Gastrocnemius medialis (tissue), 4 donors: ENCODE data around the gene PRUNE2. TPM values are rescaled to one million over a fixed set of nuclear protein-coding genes. Genes with fewer than 3 reads are reported as not detected.

Experiments used
- ATAC-seq, 2 donors: fragments of 150-250 bp; one replicate each; pipeline ENCODE4 v1.9.1; 2016
- DNase-seq, 2 donors: peaks; one replicate each; pipeline ENCODE4 v3.0.0-alpha.2; 2019
- H3K27ac ChIP-seq, 4 donors: fragments of 200-600 bp; sonication (generic); 1 replicate in 1 of 4; 2 replicates in 3 of 4; pipeline ENCODE4 v1.5.1; 2016 to 2018; ENCODE audit warnings: mild to moderate bottlenecking in 2 of 4, moderate library complexity in 1 of 4
- H3K27me3 ChIP-seq, 3 donors: fragments of 200-600 bp; sonication (generic) in 2 of 3; 1 replicate in 1 of 3; 2 replicates in 2 of 3; pipeline versions ENCODE4 v1.5.1 to v1.6.0; 2016 to 2019; ENCODE audit warnings: mild to moderate bottlenecking in 1 of 3, moderate library complexity in 1 of 3
- H3K36me3 ChIP-seq, 2 donors: fragments of 200-600 bp; sonication (generic) in 1 of 2; one replicate each; pipeline ENCODE4 v1.5.1; 2017 to 2018
- H3K4me1 ChIP-seq, 2 donors: fragments of 200-600 bp; sonication (generic) in 1 of 2; one replicate each; pipeline ENCODE4 v1.5.1; 2016 to 2017; ENCODE audit warnings: mild to moderate bottlenecking in 2 of 2
- H3K4me3 ChIP-seq, 4 donors: fragments of 200-600 bp; sonication (generic) in 3 of 4; 1 replicate in 1 of 4; 2 replicates in 3 of 4; pipeline ENCODE4 v1.5.1; 2016 to 2019; ENCODE audit warnings: mild to moderate bottlenecking in 2 of 4
- H3K9me3 ChIP-seq, 3 donors: fragments of 200-600 bp; sonication (generic) in 2 of 3; 1 replicate in 1 of 3; 2 replicates in 2 of 3; pipeline ENCODE4 v1.5.1; 2016 to 2019
- CTCF ChIP-seq, 5 experiments: fragments of 450-650 bp in 3 of 5; fragments of 200-600 bp in 2 of 5; sonication (generic) in 2 of 5; IDR thresholded peaks in 4 of 5; conservative IDR thresholded peaks in 1 of 5; 1 replicate in 4 of 5; 2 replicates in 1 of 5; pipeline ENCODE4 v1.5.1; 2016 to 2019; ENCODE audit warnings: antibody characterized with exemption in 5 of 5, mild to moderate bottlenecking in 3 of 5, moderate library complexity in 3 of 5
- POLR2A ChIP-seq, 2 donors: fragments of 450-650 bp; IDR thresholded peaks; one replicate each; pipeline ENCODE4 v1.6.1; 2017; ENCODE audit warnings: antibody characterized with exemption in 2 of 2, mild to moderate bottlenecking in 2 of 2, moderate library complexity in 2 of 2
- in situ Hi-C, 4 donors: fragments of 200-750 bp; cut with MboI; loops; one replicate each; pipeline versions ENCODE4 v1.15.0 to v1.8.0; 2017; ENCODE audit warnings: low sequenced_read_pairs in 4 of 4
- intact Hi-C: fragments of 100-400 bp; cut with DNase I; formaldehyde crosslinking; loops from one replicate; pipeline ENCODE4 v1.15.1; 2023; ENCODE audit warnings: low total_unique reads
- total RNA-seq, 4 donors: library from RNA; depleted of rRNA; stranded (reverse); fragments of >200 nt; gene quantifications; one replicate each; pipeline versions ENCODE4 v1.1.0 to v1.2.3, GENCODE V29; 2016

Gene PRUNE2
- total RNA-seq, 4 donors from 2014 or later, result 1.6 to 43.5 (median 11.0) TPM

GRCh38 chr9:76828447-76828846 is 77.5 kb downstream of the PRUNE2 start:
- H3K27me3 ChIP-seq, result no peaks in the 10 kb centered on the region
- no peak for ATAC-seq
- H3K4me3 ChIP-seq, result no peak overlapping the region
- H3K36me3 ChIP-seq, result no peaks in the 10 kb centered on the region
- intact Hi-C loops, result no loop called here
- H3K9me3 ChIP-seq, result no peaks in the 10 kb centered on the region
- in situ Hi-C loops, result no loop called here
- TF ChIP-seq CTCF (IDR thresholded peaks at IDR 0.05 in 4 of 5, conservative IDR thresholded peaks at IDR 0.05 in 1 of 5) (no peak), POLR2A (IDR thresholded peaks at IDR 0.05) (no peak)
- H3K27ac ChIP-seq, result no peak overlapping the region
- DNase-seq, result no peak
- H3K4me1 ChIP-seq, result no peaks in the 10 kb centered on the region

- TF ChIP-seq CTCF (IDR thresholded peaks at IDR 0.05 in 4 of 5, conservative IDR thresholded peaks at IDR 0.05 in 1 of 5) (no peak), POLR2A (IDR thresholded peaks at IDR 0.05) (no peak)
- intact Hi-C loops (no loop called here), in situ Hi-C loops (no loop called here)
- ATAC-seq (no peak), DNase-seq (no peak)
- no peak overlapping the region for H3K4me3 ChIP-seq
- H3K4me1 ChIP-seq, result no peaks in the 10 kb centered on the region
- H3K27ac ChIP-seq, result no peak overlapping the region
- H3K36me3 ChIP-seq, result no peaks in the 10 kb centered on the region
- H3K9me3 ChIP-seq, result no peaks in the 10 kb centered on the region
- no peaks in the 10 kb centered on the region for H3K27me3 ChIP-seq
Measured at GRCh38 chr9:76827296-76828080, 78.4 kb downstream of the PRUNE2 start.

GRCh38 chr9:76820431-76820830 is 85.5 kb downstream of the PRUNE2 start:
- Histone ChIP-seq H3K27me3 (no peaks in the 10 kb centered on the region), H3K9me3 (no peaks in the 10 kb centered on the region), H3K4me1 (no peaks in the 10 kb centered on the region), H3K36me3 (no peaks in the 10 kb centered on the region), H3K4me3 (no peak overlapping the region), H3K27ac (no peak overlapping the region)
- in situ Hi-C loops (loop anchor here in 3 of 4 donors (25.0 kb wide), 2 partner anchors 167 to 317 kb away; no protein-coding TSS in a partner anchor), intact Hi-C loops (no loop called here)
- ATAC-seq, result no peak
- TF ChIP-seq CTCF (IDR thresholded peaks at IDR 0.05 in 4 of 5, conservative IDR thresholded peaks at IDR 0.05 in 1 of 5), result no peak
- no peak for TF ChIP-seq POLR2A (IDR thresholded peaks at IDR 0.05)
- no peak for DNase-seq

GRCh38 chr9:76818271-76818670 is 87.6 kb downstream of the PRUNE2 start:
- Histone ChIP-seq H3K27me3 (no peaks in the 10 kb centered on the region), H3K4me3 (no peak overlapping the region), H3K4me1 (no peaks in the 10 kb centered on the region), H3K27ac (peak overlapping the region in 3 of 4 donors; percentile 9 to 56 (median 33)), H3K9me3 (no peaks in the 10 kb centered on the region), H3K36me3 (no peaks in the 10 kb centered on the region)
- peak; percentile 8 to 42 for DNase-seq
- TF ChIP-seq CTCF (IDR thresholded peaks at IDR 0.05 in 4 of 5, conservative IDR thresholded peaks at IDR 0.05 in 1 of 5), result no peak
- peak in 1 of 2 donors; percentile 27 for TF ChIP-seq POLR2A (IDR thresholded peaks at IDR 0.05)
- in situ Hi-C loops (loop anchor here in 3 of 4 donors (10.0 to 25.0 kb wide), 3 partner anchors 167 to 319 kb away; no protein-coding TSS in a partner anchor), intact Hi-C loops (loop anchor here (10.0 kb wide), 1 partner anchor 87 kb away; the partner anchor contains the start of gene PRUNE2)
- peak; percentile 78 to 81 for ATAC-seq
